GM19324 (cell line): ENCODE measurements around the gene TLE1.
"Not testable (repeated sequence)": the region's sequence is repeated elsewhere in the genome, so short reads cannot be mapped to it uniquely, and the experiment has no call there.

Source experiments
- ATAC-seq: cut with Tn5 transposase; IDR thresholded peaks from one replicate; pipeline ENCODE4 v1.9.1; 2021; ENCODE audit warnings: mild to moderate bottlenecking, moderate library complexity; ENCODE audit not compliant: unreplicated experiment, low FRiP score

The TLE1 gene

DNA sequence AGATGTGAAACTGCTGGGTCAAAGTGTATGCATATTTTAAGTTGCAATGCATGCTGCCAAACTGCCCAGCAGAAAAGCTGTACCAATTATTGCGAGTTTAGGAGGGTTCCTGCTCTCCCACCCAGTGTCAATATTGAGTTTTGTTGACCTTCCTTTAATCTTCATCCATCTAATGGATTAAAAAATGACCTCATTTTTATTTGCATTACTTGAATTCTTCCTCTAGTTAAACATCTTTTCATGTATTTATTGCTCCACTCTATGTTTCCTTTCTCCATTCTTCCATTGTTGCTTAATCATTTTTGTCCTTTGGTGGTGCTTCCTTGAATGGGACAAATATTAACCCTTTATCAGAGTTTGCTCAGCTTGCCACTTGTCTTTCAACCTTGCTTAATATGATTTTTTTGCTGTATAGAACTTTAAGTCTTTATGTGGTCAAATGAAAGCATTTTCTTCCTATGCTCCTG is 32.4 kb downstream of the TLE1 start:
- ATAC-seq, result no peak

DNA sequence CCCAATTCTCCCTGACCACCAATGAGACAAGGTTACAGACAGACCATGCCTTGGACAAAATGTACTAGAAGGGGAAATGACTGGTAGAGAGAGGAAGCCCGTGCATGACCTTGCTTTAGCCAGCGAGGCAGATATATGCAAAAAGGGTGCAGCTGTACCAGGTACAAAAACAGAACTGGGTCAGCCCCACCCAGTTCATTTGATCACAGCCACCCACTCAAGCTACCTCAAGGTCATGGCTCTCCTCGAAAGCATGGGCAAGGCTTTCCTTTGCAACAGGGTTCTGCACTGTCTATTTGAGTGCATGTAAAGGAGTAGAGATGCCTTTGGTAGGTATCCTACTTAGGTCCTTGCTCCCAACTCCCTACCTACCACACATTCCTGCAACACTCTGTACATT is 33.3 kb downstream of the TLE1 start:
- peak; percentile 82 for ATAC-seq

DNA sequence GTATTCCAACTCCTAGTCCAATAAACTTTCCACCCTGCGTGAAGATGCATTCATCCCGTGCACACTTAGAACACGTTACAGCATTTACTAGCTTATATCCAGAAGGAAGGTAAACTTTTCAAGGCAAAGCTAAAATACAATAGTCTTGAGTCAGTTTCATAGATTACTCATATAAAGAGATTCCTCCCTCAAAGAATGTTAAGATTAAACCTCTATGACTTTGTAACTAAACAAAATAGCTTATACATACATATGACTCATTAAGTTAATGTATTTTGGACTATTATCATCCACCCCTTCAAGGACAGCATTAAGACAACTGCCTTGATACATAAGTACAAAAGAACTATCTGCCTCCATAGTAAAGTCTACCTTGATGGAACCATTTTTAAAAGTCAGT is 36.1 kb downstream of the TLE1 start:
- ATAC-seq, result no peak

DNA sequence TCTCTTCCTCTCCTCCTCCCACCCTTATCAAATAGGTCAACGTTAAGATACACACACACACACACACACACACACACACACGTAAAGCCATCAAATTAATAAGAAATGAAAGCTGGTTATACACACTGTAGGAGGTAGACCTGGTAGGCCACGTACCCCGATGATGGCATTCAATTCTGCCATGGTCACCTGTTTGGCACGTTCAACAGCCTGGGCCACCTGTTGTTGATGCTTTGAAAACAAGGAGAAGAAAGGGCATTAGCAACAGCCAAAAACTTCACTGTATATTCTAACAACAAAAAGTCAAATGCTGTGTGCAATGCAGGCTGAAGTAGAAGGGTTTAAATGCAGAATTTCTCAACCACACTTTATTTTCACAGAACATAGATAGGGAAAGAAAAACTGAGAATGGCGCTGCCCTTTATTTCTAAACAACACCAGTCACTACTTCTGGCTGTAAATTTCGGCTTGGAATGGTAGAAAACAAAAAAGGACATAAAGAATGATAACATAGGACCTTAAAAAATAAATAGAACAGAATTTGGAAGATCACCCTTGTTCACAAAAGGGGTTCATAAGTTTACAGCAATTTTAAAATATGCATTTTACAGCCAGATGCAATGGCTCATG is 37.2 kb downstream of the TLE1 start:
- no peak for ATAC-seq

DNA sequence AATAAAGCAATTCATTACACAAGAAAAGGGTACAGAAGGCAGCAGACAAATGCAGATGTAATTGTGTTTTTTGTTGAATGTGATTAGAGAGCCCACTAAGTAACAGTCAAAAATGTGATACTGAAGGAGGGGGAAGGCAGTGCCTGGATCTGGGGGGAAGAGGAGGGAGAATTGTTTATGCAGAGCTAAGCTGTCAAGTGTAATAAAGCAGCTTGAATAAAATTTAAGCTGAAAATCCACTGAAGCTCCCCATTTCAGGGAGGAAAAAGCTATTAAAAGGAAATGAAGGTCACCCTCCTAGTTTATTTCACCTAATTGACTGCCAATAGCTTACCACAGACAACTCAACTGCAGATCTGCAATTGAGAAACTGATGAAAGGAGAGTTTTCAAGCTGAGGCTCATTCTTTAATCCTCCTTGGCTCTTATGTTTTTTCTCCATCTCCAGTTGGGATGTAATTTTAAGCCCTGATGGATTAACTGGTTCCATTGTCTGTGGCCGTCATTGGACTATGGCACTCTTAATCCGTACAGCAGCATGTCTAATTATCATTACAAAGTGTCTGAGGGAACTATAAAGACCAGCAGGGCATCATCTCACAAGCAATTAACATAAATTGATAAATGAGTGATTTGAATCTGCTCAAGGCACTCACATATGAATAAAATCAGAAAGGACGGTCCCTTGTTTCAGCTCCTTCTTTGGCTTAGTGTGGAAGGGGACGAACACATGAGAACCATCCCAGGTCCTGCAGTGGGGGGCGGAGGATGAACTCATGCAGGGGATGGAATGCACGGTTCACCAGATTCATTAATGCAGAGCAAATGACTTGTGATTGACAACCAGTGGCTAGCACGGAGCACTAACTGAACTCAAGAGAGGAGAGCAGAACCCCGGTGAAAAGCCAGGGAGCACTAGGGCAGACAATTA is 38.5 kb downstream of the TLE1 start:
- no peak for ATAC-seq

DNA sequence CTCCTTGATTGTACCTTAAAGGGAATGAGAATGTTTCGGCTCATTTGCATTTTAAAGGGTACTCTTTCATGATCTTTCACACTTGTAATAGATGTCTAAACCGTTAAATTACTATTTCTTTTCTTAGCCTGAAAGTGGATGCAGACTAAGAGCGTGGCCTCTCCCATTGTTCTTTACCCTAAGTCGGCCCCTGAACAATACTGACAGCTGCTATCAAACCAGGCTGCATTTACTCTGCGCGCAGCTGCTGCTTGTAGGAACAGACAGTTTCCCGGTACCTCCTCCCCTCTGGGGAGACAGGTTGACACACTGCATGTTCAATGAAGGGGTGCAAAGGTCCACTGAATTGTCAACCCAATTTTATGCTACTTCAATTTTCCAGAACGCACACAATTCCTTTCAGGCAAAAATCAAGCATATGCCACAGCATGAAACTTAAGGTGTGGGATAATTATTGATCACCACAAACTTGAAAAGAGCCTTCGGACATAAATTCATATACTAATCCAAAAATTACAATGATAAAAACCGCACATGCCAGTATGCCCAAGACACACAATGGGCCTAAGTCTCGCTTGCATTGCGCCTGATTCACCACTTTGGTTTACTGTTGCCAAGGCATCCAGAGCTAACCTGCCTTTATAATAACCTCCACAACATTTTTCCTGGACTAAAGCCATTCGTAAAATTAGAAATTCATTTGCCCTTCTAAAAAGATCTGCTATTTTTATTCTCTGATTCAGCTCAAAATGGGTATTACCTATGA is 39.7 kb downstream of the TLE1 start:
- ATAC-seq, result no peak

DNA sequence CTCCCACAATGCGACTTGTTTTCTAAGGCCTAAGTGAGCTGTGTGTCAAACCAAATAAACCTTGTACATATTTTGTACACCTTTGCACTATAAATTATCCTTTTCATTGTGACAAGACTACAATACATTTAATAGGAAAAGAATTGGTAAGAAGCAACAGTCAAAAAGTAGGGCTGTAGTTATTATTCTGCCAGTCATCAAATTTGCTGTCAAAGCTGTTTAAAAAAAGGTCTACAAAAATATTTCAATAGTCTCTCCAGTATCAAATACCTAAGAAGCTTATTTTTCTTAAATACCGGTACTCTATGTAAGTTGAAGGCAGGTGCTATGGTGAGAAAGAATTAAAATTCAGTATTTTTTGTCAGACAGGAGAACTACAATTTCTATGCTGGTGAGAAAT is 40.5 kb downstream of the TLE1 start:
- ATAC-seq, result no peak

DNA sequence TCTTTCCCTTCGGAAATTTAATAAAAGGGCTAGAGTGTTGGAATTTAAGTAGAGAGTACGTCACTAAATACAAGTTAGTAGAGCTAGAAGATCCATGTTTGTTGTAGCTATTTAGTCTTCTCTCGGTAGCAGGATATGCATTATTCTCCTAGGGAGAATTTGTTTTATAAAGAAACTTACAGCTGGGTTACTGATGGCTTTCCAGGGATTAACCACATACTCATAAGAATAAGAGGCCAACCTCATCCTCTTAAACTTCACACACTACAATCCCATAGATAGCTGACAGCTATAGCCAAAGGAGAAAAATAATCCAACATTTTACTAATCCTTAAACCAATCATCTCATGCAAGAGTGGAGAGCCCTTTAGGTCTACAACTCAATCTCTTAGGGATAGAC is 43.0 kb downstream of the TLE1 start:
- ATAC-seq, result no peak

DNA sequence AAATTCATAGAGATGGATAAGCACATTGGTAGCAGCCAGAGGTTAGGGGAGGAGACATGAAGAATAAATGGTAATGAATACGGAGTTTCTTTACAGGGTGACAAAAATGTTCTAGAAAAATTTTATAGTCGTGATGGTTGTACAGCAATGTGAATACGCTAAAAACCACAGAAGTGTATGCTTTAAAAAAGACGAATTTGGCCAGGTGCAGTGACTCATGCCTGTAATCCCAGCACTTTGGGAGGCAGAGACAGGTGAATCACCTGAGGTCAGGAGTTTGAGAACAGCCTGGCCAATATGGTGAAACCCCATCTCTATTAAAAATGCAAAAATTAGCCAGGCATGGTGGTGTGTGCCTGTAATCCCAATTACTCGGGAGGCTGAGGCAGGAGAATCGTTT is 44.8 kb downstream of the TLE1 start:
- ATAC-seq, result not testable (repeated sequence)

DNA sequence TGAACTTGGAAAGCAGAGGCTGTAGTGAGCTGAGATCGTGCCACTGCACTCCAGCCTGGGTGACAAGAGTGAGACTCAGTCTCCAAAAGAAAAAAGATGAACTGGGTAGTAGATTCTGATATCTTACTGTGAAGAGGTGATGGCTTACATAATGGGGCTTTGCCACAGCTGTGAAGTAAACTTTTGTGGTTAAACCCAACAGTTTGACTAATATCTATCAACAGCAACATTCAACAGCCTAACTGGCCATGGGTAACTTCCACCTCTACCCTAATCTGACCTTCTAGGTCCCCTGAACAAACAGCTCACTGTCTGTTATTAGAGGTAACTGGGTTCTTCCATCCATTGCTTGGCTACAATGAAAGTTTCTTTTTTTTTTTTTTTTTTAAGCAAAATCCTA is 52.1 kb downstream of the TLE1 start:
- no peak for ATAC-seq

DNA sequence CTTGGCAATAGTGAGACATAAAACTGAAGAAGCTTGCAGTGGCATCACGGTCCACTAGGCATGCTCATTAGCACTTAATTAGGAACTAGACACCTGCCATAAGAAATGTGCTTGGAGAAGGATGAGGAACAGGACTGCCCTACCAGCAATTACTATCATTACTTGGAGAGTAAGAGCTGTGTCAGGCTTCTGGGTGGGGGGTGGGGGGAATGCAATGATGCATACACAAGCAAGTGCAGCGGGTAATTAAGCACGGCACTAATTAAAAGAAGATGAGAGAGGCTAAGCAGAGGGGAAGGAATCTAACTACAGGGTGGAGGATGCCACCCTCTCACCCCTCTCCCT is 53.1 kb downstream of the TLE1 start:
- ATAC-seq, result no peak

DNA sequence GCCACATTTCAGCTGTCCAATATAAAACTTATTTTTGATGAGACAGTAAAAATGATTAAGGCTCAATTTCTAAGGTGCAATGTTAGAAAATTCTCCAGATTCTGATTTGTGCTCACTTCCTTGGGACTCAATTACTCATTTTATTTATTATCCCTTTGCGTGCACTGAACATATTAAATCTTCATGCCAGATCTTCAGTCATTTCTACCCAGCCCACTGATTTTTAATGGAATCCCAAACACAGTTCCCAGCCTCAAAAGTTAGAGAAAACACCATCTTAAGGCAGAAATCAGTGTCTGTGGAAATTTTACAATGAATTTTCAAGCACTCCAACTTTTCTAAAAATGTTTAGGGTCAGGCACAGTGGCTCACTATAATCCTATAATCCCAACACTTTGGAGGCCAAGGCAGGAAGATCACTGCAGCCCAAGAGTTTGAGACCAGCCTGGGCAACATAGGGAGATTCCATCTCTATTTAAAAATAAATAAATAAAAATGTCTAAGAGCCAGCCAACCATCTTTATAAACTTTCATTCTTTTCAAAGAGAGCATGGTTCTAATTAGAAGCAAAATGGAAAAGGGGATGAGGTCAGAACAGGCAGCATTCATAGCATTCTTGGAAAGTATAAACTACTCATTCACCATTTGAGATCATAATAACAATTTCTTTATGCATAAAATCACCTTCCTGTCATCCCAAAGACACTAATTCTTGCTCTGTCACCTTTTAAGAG is 53.7 kb downstream of the TLE1 start:
- no peak for ATAC-seq

DNA sequence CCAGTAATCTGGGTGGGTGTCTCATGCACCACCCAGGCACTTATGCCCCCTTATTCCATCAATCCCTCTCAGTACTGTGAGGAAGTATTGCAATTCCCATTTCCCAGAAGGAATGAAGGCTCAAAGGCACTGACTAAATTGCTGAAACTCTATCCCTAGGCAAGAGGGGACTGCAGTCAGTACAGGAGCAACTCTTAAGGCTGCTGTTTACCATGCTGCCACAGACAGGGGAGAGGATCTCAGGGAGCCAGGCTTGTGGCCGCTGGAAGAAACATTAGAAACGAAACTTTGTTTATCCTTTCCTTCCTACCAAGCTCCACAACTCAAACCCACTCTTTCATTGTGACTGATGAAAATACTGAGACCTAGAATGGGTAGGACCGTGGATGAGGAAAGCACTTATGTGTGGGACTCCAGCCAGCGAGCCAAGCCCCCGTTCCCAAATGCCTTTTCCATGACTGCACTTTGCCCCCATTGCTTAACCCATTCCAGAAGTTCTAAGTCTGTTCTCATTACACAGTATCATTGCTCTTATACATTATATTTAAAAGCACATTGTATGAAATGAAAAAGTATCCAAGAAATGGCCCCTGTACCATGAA is 54.3 kb downstream of the TLE1 start:
- ATAC-seq, result no peak

DNA sequence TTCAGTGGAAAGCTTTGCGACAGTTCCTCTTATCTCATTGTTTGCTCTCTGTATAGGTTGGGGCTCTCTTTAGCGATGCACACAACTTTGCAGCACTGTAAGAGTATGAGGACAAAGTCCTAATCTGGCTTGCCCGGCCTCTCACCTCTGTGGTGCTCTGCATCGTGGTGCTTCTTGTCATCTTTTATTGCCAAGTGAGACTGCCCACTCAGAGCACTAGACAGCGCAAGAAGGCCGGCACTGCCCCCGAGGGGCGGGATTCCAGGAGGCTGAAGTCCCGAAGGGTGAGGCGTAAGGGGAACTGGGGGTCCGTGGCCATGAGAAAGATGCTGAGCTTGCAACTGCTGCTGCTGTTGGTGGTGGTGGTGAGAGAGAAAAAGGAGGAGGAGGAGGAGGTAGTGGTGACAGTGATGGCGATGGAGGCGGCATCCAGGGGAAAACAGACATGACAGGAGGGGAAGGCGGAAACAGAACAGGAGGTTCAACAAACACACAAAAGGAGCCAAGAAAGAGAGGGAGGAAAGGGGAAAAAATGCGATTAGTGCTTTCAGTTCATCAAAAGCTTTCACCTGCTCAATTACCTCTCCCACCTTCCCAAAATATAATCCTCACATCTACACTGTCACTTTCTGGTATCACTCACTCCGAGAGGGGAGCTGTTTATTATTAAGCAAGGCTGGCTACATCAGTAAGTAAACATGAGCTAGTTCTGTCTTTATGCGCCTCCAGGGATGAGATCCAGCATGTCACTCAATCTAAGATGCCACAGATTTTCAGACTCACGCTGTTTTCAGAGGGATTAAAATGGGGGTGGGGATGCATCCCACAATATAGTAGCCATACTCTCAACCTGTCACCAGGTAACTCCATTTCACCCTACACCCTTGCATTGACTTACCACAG is 55.1 kb downstream of the TLE1 start:
- no peak for ATAC-seq

DNA sequence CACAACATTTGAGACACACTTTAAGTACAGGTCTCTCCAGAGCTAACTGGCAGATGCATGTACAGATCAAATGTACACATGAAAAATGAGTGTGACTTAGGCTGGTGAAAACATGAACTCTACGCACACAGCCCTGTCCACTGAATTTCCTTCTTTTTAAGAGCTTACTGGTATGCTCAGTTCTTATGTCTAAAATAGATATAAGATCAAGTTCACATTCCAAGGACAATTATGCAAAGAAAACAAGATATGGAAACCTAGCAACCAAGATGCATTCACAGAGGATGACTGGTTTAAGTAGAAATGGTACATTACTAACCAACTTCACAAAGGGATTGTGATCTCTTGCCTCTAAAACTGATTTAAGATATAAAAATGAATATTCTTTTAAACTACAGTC is 56.7 kb downstream of the TLE1 start:
- ATAC-seq, result no peak

DNA sequence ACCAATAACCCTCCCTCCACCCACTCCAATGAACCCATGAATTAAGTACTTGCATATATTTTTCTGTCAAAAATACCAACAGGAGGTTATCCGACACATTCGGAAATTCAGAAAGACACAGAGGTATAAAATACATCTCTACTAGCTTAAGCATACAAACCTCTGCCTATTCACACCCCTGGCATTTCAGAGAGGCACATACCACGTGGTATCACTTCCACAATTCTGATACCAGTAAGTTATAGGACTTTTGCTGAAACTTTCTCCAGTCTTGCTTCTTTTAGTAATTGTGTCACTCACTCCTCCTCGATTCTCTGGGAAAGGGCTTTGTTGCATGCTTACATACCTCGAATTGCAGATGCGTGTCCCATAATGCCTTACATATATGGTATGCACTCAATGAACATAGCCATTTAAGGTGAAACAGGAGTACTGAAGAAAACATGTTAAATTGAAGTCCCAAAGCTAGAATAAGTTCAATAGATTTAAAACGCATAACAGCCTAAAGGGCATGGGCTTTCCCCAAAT is 58.1 kb downstream of the TLE1 start:
- no peak for ATAC-seq

DNA sequence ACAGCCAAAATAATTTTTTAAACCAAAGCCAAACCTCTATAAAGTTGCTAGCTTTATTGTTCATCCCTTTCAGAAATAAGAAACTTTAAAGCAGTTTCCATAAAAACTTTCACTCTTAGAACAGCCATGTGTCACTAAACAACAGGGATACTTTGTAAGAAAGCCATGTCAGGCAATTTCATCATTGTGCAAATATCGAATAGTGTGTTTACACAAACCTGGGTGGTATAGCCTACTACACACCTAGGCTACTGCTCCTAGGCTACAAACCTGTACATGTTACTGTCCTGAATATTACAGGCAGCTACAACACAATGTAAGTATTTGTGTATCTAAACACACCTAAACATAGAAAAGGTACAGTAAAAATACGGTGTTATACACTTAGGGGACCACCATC is 59.9 kb downstream of the TLE1 start:
- no peak for ATAC-seq

DNA sequence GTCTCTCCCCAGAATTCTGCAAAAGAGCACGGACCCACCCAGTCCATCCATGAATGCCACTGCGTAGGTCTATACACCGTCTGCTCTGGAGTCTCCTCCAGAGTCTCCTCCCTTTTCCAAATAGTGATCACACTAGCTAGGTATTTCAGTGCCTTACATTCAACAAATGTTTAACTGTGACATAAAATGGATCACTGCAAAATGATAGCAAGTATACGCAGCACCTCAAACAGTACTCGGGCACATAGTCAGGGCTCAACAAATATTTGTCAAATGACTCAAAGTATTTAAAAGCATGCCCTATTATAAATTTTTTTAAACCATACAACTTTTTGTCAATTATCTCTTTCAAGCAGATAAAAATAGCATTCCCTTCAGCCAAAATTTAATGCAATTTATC is 60.5 kb downstream of the TLE1 start:
- ATAC-seq, result no peak

DNA sequence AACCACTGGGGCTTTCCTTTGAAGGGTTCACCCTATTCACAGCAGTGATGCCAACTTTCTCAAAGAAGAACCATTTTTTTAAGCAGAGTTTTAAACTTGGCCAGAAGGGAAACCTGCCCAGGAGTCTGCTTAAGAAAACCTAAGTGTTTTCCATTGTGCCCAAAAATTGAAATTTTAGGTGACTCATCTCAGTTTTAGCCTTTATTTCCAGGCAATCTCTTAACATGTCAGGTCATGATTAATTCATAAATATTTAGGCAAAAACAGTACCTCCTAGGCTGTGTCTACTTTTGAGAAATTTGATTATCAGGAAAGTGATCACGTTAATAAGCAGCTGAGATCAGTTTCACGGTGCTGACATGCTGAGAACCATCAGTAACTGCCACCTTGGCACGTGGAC is 61.9 kb downstream of the TLE1 start:
- ATAC-seq, result no peak
